ENCODE measurements around the gene VGLL4.
A peak's percentile ranks its signal among the peaks of the same experiment; 100 is the strongest.
"Not testable (repeated sequence)": the region's sequence is repeated elsewhere in the genome, so short reads cannot be mapped to it uniquely, and the experiment has no call there.

Gene VGLL4

GRCh38 chr3:11546657-11547302, 96.9 kb downstream of the VGLL4 start:
- no peak for DNase-seq

GRCh38 chr3:11545186-11545851, 98.4 kb downstream of the VGLL4 start:
- DNase-seq, result no peak

DNA sequence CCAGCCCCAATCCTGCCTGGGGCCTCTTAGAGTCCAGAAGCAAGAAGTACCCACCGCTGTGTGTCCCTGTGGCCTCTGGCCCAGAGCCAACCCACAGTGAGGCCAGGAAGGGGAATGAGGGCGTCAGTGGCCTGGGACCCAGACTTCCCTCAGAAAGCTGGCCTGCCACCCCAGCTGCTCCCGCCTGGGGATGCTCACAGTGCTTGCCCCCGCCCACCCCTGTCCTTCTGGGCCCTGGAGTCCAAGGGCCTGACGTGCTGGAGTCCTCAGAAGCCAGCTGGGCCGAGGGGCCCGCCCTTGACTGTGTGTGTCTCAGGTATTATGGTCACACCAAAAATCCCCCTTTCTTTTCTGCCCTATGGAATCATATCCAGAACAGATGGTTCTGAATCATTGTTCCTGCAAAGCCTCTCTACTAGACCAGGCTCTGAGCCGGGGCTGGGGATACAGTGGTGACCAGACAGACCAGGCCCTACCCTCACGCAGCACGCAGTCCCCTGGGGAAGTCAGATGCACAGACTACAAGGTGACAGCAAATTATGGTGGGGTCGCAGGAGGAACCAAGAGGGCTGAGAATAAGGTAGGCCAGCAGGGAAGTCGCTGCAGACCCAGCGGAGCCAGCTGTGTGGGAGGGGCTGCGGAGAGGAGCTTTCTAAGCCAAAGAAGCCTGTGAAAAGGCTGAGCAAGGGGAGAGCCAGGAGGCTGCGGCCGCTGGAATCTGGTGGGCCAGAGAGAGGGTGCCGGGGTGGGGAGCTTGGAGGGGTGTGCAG, 99.1 kb downstream of the VGLL4 start:
- DNase-seq, result no peak

- no peak for DNase-seq
These were observed 99.7 kb downstream of the VGLL4 start for GRCh38 chr3:11543948-11544387.

DNA sequence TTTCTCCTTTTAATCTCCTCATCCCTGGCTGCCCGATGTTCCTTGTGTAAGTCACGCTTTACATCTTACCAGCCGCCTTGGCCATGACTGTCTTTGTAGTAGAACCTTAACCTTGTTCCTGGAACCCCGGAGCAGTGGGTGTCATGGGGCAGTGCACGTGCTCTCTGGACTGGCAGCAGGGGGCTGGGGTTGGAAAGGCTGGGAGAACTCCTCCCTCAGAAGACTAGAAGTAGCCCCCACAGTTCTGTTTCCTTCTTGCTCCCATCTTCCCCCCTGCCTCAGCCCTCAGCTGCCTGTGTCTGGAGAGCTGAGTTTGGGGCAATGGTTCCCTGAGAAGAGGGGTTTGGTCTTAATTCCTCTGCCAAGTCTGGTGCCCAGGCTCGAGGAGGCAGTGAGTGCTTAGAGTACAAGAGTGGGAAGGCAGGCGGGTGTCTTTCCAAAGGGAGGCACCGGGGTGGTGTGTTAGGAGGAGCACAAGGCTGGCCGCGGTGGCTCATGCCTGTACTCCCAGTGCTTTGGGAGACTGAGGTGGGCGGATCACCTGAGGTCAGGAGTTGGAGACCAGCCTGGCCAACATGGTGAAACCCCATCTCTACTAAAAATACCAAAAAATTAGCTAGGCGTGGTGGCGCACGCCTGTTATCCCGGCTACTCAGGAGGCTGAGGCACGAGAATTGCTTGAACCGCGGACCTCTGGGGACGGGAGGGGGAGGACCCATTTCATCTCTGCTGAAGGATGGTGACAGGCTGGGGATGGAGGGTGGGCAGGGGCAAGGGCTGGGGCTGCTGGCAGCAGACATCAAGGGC, 100.4 kb downstream of the VGLL4 start:
- no peak for DNase-seq

- no peak for DNase-seq
These were observed 101.2 kb downstream of the VGLL4 start for GRCh38 chr3:11542551-11542950.

DNA sequence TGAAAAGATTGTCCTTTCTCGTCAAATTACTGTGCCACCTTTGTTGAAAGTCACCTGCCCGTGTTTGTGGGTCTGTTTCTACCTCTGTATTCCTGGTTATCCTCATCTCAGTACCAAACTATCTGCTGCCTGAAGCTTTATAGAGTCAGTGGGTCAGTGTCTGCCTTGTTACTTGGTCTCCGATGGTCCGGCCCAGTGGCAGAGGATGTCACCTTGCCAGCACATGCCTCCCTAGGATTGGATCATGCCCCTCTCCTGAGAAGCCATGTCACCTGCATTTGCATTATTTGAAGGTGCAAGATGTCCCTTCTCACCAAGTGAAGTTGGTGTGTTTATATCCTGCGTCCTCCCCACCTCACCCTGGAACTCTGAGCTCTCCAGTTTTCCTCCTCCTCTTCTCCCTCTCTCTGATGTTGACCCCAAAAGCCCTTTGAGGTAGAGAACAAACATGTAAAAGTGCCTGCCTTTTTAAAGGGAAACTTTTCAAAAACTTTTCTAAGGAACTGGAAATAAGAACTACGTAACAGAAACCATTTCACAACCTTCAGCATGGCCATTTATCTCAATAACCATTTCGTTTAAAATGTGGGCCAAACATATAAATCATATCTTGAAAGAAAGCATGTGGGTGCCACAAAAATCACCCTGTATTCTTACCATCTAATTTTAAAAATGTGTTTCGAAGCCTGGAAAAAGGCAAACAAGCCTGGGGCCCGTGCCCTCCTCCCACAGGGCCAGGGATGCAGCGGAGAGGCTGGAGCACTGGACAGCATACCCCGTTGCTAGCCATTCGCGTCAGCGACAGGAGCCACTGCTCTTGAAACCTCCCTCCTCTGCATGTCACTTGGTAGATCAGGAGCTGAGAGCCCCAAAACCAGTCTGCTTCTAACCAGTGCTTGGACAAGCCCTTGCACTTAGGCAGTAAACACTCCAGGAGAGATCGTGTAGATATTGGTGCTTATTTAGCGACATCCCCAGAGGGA, 102.1 kb downstream of the VGLL4 start:
- no peak for DNase-seq

DNA sequence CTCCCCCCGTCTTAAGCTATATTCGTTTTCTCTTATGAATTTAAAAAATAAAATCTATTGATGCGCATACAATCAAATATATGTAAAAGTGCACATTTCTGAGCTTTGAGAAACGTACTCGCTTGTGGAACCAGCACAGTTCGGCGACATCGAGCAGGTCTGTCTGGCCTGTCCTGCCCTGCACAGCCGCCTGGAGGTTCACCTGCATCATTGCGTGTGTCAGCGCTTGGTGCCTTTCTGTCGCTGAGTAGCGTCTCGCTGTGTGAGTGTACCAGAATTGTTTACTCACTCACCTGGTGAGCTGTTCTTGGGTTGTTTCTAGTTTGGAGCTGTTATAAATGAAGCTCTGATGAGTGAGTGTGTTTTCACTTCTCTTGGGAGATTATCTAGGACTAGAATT, 104.0 kb downstream of the VGLL4 start:
- DNase-seq, result peak; percentile 81

DNA sequence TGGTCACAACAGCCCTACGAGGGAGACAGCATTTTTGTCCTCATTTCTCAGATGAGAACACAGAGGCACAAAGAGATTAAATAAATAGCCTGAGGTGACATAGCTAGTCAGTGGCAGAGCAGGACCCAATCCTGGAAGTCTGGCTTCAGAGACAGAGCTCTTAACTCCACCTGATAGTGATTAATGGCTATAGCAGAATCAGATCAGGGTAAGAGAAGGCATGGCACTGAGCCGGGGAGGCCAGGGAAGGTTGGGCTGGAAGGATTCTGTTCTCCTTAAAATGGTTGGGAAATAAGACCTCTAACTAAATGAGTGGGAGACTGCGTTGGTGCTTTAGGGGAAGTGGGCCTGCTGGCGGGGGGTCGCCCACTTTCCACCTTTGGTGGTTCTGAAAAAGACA, 104.5 kb downstream of the VGLL4 start:
- no peak for DNase-seq

DNA sequence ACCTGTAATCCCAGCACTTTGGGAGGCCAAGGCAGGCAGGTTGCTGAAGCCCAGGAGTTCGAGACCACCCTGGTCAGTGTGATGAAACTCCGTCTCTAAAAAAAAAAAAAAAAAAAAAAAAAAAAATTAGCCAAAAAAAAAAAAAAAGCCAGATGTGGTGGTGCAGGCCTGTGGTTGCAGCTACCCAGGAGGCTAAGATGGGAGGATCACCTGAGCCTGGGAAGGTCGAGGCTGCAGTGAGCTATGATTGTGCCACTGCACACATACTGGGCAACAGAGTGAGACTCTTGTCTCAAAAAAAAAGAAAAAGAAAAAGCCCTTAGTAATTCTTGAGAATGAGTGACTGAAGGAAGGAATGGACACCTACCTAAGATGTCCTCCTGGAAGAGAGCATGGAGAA, 105.1 kb downstream of the VGLL4 start:
- no peak for DNase-seq

- no peak for DNase-seq
These were observed 106.6 kb downstream of the VGLL4 start for GRCh38 chr3:11536936-11537612.

- DNase-seq, result no peak
These were observed 107.4 kb downstream of the VGLL4 start for GRCh38 chr3:11536132-11536935.

DNA sequence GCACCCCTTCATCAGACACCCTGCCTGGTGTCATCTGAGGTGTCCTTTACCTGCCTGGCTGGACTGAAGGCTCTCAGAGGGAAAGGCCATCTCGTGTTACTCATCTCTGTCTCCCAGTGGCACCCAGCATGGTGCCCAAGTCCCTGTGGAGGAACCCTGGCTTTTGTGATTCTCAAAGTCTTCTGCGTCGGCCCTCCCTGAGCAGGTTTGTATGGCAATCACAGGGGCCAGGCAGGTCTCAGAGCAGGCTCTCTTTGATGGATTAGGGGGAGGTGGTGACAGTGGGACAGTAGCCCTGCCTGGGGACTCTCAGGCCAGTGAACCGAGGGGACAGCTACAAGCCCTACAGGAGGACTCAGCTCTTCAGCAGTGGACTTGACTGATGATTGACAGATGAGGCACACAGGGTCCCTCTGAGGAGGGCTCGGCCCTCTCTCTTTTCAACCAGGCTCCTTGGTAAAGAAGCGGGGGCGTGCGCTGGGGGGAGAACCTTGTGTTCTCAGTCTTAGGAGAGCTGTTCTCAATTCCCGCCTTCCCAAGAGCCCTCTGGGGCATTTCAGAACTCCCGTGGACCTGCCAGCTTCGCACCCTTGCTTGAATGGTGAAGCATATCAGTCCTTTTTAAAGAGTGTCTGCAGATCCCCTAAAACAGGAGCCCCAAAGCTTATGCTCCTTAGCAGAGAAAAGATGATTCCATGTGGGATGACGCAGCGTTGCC, 108.3 kb downstream of the VGLL4 start:
- DNase-seq, result no peak

DNA sequence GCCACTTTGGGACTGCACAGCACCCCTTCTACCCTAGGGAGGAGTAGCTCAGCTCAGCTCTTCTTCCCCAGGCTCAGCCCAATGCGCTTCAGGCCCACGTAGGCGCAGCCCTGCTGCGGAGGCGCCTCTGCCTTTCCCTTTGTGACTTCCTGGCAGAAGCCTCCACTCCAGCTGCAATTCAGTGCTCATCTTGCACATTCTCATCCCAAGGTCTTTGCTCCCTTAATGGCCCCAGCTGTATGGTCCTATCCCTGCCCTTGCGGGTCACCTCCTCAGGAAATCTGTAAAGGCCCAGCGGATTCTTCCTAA, 109.0 kb downstream of the VGLL4 start:
- no peak for DNase-seq

DNA sequence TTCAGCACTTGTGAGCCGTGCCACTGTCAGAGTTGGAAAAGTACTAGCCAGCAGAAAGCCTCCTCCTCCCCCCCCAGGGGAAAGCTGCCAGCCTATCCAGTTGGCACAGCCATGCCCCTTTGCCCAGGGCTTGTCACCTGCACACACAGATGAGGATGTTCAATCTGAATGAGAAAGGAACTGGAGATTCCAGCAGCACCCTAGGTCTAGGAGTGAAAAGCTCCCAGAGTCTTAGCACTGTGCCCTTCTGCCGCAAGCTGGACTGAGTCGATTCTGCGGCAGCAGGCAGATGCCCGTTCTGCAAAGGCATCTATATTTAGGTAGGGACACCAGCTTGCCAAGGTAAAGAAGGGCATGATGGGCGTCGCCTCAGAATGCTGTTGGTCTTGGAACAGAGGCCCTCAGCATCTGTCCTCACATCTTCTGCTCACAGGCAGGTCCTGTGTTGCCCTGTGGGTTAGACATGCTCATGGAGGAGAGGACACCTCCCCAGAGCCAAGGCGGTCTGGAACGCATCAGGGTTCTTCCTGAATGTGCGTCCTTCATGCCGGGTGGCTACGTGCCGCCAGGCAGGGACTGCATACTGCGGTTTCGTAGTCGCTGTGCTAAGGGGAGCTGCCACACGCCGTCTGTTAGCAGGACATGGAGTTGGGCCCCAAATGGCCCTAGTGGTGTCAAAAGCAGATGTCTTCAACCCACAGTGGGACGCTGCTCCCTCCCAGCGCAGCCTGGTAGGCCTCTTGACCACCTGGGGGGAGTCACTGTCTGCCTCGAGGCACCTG, 109.5 kb downstream of the VGLL4 start:
- DNase-seq, result no peak

- no peak for DNase-seq
These were observed 110.8 kb downstream of the VGLL4 start for GRCh38 chr3:11532931-11533391.

GRCh38 chr3:11530153-11530721, 113.5 kb downstream of the VGLL4 start:
- peak; percentile 36 for DNase-seq

DNA sequence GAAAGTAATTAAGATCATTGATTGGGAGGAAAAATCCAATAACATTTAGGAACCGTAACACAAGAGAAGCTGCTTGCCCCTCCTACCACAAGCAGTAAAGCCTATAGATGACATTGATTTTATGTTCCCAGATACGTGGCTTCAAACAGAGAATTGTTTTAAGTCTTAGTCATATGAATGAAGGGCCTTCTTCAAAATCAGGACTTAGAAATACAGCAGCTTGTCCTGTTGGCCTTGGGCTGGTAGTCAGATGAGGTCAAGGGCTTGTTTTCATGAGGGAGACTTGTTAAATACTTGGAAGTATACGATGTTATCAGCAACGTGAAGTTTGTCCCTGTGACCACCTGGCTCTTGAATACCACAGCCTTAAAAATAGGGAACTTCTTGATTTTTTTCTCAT, 114.4 kb downstream of the VGLL4 start:
- DNase-seq, result no peak

DNA sequence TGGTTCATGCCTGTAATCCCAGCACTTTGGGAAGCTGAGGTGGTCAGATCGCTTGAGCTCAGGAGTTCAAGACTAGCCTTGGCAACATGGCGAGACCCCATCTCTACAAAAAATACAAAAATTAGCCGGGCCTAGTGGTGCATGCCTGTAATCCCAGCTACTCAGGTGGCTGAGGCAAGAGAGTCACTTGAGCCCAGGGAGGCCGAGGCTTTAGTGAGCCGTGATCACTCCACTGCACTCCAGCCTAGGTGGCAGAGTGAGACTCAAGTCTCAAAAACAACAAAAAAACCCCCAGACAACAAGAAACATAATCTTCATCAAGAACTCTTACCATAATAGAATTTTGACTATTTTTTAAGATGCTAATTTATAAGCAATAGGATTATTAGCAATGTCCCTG, 117.6 kb downstream of the VGLL4 start:
- not testable (repeated sequence) for DNase-seq

Data from NCI-H748 treated with DMSO at 0.1 percent for 48 hours (cell line).